ENCODE data around the gene DNAH10.
A peak's percentile ranks its signal among the peaks of the same experiment; 100 is the strongest.

DNAH10 gene, protein sequence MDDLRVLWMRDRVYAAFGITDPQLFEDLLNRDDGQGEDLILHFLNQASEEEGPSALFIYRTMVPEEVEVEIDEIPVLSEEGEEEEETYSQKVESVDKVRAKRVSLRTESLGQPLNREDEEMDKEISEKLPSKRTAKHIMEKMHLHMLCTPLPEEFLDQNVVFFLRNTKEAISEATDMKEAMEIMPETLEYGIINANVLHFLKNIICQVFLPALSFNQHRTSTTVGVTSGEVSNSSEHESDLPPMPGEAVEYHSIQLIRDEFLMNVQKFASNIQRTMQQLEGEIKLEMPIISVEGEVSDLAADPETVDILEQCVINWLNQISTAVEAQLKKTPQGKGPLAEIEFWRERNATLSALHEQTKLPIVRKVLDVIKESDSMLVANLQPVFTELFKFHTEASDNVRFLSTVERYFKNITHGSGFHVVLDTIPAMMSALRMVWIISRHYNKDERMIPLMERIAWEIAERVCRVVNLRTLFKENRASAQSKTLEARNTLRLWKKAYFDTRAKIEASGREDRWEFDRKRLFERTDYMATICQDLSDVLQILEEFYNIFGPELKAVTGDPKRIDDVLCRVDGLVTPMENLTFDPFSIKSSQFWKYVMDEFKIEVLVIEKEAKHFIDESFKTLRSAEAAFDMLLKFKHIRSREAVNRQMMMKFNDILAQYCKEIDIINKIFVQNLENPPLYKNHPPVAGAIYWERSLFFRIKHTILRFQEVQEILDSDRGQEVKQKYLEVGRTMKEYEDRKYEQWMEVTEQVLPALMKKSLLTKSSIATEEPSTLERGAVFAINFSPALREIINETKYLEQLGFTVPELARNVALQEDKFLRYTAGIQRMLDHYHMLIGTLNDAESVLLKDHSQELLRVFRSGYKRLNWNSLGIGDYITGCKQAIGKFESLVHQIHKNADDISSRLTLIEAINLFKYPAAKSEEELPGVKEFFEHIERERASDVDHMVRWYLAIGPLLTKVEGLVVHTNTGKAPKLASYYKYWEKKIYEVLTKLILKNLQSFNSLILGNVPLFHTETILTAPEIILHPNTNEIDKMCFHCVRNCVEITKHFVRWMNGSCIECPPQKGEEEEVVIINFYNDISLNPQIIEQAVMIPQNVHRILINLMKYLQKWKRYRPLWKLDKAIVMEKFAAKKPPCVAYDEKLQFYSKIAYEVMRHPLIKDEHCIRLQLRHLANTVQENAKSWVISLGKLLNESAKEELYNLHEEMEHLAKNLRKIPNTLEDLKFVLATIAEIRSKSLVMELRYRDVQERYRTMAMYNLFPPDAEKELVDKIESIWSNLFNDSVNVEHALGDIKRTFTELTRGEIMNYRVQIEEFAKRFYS (N-terminal part only)

GRCh38 chr12:123761841-123762714 lies at the start of gene DNAH10:
DNAH10 (plus strand) TSS chr12:123762301; CDS start chr12:123762337, 36 bp downstream.
- TF ChIP-seq, protein P1, sequence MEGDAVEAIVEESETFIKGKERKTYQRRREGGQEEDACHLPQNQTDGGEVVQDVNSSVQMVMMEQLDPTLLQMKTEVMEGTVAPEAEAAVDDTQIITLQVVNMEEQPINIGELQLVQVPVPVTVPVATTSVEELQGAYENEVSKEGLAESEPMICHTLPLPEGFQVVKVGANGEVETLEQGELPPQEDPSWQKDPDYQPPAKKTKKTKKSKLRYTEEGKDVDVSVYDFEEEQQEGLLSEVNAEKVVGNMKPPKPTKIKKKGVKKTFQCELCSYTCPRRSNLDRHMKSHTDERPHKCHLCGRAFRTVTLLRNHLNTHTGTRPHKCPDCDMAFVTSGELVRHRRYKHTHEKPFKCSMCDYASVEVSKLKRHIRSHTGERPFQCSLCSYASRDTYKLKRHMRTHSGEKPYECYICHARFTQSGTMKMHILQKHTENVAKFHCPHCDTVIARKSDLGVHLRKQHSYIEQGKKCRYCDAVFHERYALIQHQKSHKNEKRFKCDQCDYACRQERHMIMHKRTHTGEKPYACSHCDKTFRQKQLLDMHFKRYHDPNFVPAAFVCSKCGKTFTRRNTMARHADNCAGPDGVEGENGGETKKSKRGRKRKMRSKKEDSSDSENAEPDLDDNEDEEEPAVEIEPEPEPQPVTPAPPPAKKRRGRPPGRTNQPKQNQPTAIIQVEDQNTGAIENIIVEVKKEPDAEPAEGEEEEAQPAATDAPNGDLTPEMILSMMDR (IDR thresholded peaks at IDR 0.05; ENCODE audit: insufficient read depth, low read depth, low read length, missing control alignments) = no peak
- DNase-seq (ENCODE audit: low read depth) = peak; percentile 26

DNA sequence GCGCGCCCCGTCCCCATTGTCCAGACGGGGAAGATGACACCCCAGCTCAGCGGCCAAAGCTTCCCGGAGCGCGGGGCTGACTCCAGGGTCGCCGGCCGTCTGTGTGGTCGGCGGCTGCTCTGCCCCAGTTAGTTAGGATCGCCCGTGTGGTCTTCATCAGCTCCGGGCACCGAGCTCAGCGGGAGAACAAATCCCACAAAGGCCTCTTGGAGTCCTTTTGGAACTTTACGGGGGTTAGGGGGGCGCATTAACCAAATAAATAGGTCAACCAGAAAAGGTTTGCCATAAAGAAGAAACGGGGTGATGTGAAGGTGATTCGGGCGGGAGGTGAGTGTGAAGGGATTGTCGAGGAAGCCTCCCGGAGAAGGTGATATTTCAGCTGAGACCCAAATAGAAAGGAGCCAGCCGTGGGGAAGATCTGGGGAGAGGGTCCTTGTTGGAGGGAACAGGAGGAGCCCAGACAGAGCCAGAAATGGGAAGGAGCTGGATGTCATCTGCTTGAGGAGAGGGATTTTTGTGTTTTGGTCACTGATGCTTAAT lies 49.3 kb upstream of the DNAH10 start:
- TF ChIP-seq, protein P1 (IDR thresholded peaks at IDR 0.05; ENCODE audit: insufficient read depth, low read depth, low read length, missing control alignments) = no peak
- no peak for DNase-seq (ENCODE audit: low read depth)
- H3K4me3 ChIP-seq (ENCODE audit: low read length) = peak overlapping the region; percentile 78

More at GRCh38 chr12:123761841-123762714, at the start of gene DNAH10:
- peak within 1 kb of the TSS; percentile 43 for H3K4me3 ChIP-seq (ENCODE audit: low read length)

DNA sequence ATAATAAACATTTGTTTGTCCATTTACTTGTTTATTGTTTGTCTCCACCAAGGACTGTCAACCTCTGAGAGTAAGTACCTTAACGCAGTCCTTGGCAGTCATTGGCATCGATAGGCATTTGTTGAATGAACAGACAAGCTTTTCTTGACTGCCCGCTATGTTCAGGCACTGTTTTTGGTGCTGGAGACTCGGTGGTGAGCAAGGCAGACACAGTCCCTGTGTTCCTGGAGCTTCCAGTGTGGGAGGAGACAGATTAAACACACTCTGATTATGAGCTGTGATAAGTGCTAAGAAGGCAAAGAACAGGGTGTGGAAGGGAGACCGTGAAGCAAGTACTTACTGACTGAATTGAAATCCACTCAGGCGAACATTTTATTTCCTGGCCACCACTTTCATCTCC lies 48.7 kb upstream of the DNAH10 start:
- TF ChIP-seq, protein P1 (IDR thresholded peaks at IDR 0.05; ENCODE audit: insufficient read depth, low read depth, low read length, missing control alignments) = no peak
- peak; percentile 35 for DNase-seq (ENCODE audit: low read depth)
- peak overlapping the region; percentile 78 for H3K4me3 ChIP-seq (ENCODE audit: low read length)

DNA sequence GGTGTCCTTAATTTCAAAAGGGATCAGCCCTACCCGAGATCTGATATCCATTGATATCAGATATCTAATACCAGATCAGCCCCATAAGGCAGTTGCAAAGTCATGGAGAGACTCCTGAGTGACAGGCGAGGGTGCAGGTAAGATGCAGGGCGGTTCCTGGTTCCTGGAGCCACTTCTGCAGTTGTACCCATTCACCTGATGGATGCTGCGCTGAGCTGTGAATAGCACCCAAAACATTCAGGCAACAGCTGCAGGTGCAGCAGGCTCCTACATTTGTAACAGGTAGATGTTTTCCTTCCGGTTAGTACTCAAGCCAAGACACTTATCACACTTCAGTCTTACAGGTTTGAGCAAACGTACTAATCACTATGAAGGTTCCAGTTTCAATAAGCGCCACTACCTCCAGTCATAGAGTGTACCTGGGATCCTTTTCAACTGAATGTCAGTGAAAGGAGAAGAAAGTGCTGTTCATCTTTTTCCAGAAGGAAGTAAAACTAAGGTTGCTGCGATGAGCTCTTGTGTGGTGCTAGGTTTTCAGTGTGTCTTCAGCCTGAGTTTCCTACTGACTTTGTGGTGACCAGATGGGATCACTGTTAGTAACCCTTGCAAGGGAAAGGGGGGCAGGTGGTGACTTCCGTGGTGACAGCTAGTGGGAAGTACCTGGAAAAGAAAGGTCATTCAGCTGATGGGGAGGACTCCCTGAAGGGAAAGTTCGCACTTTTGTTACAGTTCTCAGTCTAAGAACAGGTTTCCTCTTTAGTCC lies 48.1 kb upstream of the DNAH10 start:
- no peak for DNase-seq (ENCODE audit: low read depth)
- TF ChIP-seq, protein P1 (IDR thresholded peaks at IDR 0.05; ENCODE audit: insufficient read depth, low read depth, low read length, missing control alignments) = no peak
- H3K4me3 ChIP-seq (ENCODE audit: low read length) = no peak overlapping the region

GRCh38 chr12:123715195-123715594 lies 46.9 kb upstream of the DNAH10 start:
- DNase-seq (ENCODE audit: low read depth) = no peak
- TF ChIP-seq, protein P1 (IDR thresholded peaks at IDR 0.05; ENCODE audit: insufficient read depth, low read depth, low read length, missing control alignments) = no peak
- H3K4me3 ChIP-seq (ENCODE audit: low read length) = no peak overlapping the region
